Nephron (organoid): Measurements from ENCODE around the gene CLIC1.
A peak's percentile ranks its signal among the peaks of the same experiment; 100 is the strongest.

ENCODE experiments used
- H3K27ac Mint-ChIP-seq, 3 experiments: 2 replicates each; pipeline ENCODE4 v1.8.0; 2020; ENCODE audit warnings: mixed read lengths in 3 of 3, mild to moderate bottlenecking in 2 of 3, moderate library complexity in 1 of 3
- H3K27me3 Mint-ChIP-seq: 2 replicates; pipeline ENCODE4 v1.8.0; 2021; ENCODE audit warnings: low read depth, mild to moderate bottlenecking, moderate library complexity, mixed read lengths
- H3K36me3 Mint-ChIP-seq: 2 replicates; pipeline ENCODE4 v1.8.0; 2020; ENCODE audit warnings: low read depth, mixed read lengths
- H3K4me1 Mint-ChIP-seq: 2 replicates; pipeline ENCODE4 v1.8.0; 2020; ENCODE audit warnings: mixed read lengths
- H3K4me3 Mint-ChIP-seq, 3 experiments: 2 replicates each; pipeline ENCODE4 v1.8.0; 2020; ENCODE audit warnings: mild to moderate bottlenecking in 3 of 3, mixed read lengths in 3 of 3, moderate library complexity in 2 of 3
- H3K9me3 Mint-ChIP-seq: 2 replicates; pipeline ENCODE4 v1.8.0; 2020; ENCODE audit warnings: mixed read lengths
- CTCF ChIP-seq, 3 experiments: fragments of 200-600 bp; sonication (generic); IDR thresholded peaks; one replicate each; pipeline ENCODE4 v1.5.0; 2021; ENCODE audit warnings: antibody characterized with exemption in 3 of 3; ENCODE audit not compliant: unreplicated experiment in 3 of 3

The CLIC1 gene

GRCh38 chr6:31701666-31702404, 34.5 kb downstream of the CLIC1 start:
- Mint-ChIP-seq H3K36me3 (peaks cover 22% of the 10 kb centered on the region), H3K9me3 (no peaks in the 10 kb centered on the region), H3K4me1 (peaks cover 16% of the 10 kb centered on the region), H3K4me3 (peak overlapping the region; percentile 98 to 99 (median 98)), H3K27ac (peak overlapping the region; percentile 90 to 96 (median 94)), H3K27me3 (peaks cover 2% of the 10 kb centered on the region)
- TF ChIP-seq CTCF (IDR thresholded peaks at IDR 0.05; ENCODE audit: unreplicated experiment in 3 of 3): no peak

- peak overlapping the region; percentile 98 to 99 (median 98) for H3K4me3 Mint-ChIP-seq
- no peaks in the 10 kb centered on the region for H3K9me3 Mint-ChIP-seq
- no peak for TF ChIP-seq CTCF (IDR thresholded peaks at IDR 0.05; ENCODE audit: unreplicated experiment in 3 of 3)
- peak overlapping the region in 1 of 3 experiments; percentile 90 for H3K27ac Mint-ChIP-seq
- H3K4me1 Mint-ChIP-seq: peaks cover 16% of the 10 kb centered on the region
- H3K27me3 Mint-ChIP-seq: no peaks in the 10 kb centered on the region
- peaks cover 27% of the 10 kb centered on the region for H3K36me3 Mint-ChIP-seq
These were observed 35.5 kb downstream of the CLIC1 start for GRCh38 chr6:31700740-31701401.

- Mint-ChIP-seq H3K4me3 (no peak overlapping the region), H3K4me1 (peaks cover 10% of the 10 kb centered on the region), H3K36me3 (peaks cover 48% of the 10 kb centered on the region), H3K27me3 (no peaks in the 10 kb centered on the region), H3K9me3 (no peaks in the 10 kb centered on the region), H3K27ac (peak overlapping the region in 1 of 3 experiments; percentile 0)
- TF ChIP-seq CTCF (IDR thresholded peaks at IDR 0.05; ENCODE audit: unreplicated experiment in 3 of 3): no peak
These were observed 38.8 kb downstream of the CLIC1 start for GRCh38 chr6:31697555-31697954.

GRCh38 chr6:31693535-31693934, 42.8 kb downstream of the CLIC1 start:
- Mint-ChIP-seq H3K36me3 (peaks cover 64% of the 10 kb centered on the region), H3K27ac (no peak overlapping the region), H3K9me3 (no peaks in the 10 kb centered on the region), H3K27me3 (no peaks in the 10 kb centered on the region), H3K4me3 (no peak overlapping the region), H3K4me1 (no peaks in the 10 kb centered on the region)
- no peak for TF ChIP-seq CTCF (IDR thresholded peaks at IDR 0.05; ENCODE audit: unreplicated experiment in 3 of 3)

GRCh38 chr6:31692886-31693285, 43.4 kb downstream of the CLIC1 start:
- Mint-ChIP-seq H3K4me1 (peaks cover under 1% of the 10 kb centered on the region), H3K27ac (no peak overlapping the region), H3K4me3 (no peak overlapping the region), H3K36me3 (peaks cover 63% of the 10 kb centered on the region), H3K27me3 (no peaks in the 10 kb centered on the region), H3K9me3 (no peaks in the 10 kb centered on the region)
- no peak for TF ChIP-seq CTCF (IDR thresholded peaks at IDR 0.05; ENCODE audit: unreplicated experiment in 3 of 3)
